Measurements from ENCODE around the gene FETUB.
"Not testable (repeated sequence)": the region's sequence is repeated elsewhere in the genome, so short reads cannot be mapped to it uniquely, and the experiment has no call there.

Gene FETUB

DNA sequence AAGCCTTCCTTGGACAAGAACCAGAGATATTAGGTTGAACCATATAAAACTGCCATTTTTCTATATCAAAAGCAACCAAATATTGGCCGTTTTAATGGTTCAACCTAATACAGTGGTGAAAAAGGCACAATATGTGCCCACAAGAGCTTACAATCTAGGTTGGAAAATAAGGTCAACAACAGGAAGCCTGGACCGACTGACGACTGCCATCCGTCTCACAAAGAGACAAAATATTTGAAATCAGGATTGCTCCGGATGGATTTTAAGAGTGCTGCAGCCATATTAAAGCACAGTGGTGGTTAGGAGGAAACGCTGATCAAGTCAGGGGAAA lies 26.0 kb upstream of the FETUB start:
- DNase-seq = no peak

DNA sequence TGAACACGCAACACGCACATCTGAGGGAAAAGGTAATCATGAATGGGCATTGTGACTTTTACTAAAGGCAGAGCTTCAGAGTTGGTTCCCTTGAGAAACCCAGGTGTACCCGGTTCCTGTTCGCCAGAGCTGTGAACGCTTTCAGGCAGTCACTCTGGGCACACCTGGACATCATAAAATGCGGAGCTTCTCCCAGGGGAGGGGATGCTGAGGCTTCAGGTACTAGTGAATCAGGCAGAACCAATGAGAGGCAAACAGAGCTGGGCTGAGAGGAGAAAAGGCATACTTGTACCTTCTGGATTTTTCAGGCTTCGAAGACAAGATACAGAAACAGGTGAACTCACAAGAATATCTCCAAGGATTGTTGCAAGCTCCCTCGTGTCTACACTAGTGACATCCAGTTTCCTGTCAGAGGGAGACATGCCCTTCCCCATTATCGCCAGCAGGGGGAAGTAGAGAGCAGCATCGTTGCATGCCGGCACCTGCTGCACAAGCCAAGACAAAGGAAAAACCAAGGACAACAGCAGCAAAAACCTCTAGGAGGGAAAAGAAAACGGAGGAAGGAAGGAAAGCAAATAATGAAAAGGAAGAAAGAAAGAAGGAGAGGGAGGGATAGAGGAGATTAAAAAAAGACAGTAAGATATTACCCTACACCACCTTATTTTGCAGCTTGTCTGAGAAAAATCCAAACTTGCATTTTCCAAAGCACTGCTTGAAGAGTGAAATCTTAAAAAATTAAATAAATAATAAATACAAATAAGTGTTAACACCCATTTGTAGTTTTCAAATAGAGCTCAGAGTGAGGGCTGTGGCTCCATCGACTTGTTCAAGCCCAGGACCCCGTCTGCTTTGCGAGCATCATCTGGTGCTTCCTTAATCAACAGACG lies 25.4 kb upstream of the FETUB start:
- peak; percentile 27 for DNase-seq

DNA sequence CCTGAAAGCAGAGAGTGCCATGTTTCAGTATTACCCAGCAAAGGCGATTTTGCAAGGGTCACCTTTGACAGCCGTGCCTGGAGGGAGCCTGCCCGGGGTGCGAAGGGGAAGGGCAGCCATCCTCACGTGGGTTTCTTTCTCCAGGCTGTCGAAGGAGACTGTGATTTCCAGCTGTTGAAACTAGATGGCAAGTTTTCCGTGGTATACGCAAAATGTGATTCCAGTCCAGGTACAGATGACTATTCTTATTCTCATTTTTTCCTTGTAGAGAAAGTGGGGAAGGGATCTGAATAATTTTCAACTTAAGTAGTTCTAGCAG lies 23.9 kb upstream of the FETUB start:
- no peak for DNase-seq

DNA sequence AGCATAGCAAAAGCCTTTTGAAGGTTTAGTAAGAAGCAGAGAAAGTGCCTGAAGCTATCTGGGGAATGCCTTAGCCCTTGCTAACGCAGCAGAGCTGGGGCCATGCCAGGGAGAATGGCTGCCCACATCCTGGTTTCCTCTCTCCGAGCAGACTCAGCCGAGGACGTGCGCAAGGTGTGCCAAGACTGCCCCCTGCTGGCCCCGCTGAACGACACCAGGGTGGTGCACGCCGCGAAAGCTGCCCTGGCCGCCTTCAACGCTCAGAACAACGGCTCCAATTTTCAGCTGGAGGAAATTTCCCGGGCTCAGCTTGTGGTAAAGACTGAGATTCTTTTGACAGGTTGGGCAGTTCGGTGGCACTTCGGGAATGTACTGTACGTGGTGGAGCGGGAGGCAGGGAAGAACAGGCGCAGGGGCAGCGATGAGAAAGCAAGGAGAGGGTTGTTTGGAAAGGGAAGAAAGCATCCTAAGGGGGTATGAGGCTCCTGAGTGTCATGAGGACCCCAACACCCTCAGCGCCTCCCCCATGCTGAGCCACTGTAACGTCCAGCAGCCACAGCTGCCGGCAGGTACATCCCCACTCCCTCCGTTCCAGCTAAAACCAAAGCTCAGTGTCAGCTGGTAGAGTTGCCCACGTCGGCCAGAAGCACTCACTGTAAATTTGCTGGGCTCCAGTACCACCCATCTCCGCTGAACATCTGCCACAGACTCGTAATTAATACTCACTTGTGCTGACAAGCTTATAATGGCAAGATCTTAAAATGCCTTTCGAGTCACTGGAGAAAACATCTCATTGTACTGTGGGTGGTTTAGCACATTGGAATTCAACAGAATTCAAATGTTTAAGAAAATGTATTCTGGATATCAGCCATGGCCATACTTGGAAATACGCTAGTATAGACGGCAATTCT lies 22.9 kb upstream of the FETUB start:
- peak; percentile 13 for DNase-seq

DNA sequence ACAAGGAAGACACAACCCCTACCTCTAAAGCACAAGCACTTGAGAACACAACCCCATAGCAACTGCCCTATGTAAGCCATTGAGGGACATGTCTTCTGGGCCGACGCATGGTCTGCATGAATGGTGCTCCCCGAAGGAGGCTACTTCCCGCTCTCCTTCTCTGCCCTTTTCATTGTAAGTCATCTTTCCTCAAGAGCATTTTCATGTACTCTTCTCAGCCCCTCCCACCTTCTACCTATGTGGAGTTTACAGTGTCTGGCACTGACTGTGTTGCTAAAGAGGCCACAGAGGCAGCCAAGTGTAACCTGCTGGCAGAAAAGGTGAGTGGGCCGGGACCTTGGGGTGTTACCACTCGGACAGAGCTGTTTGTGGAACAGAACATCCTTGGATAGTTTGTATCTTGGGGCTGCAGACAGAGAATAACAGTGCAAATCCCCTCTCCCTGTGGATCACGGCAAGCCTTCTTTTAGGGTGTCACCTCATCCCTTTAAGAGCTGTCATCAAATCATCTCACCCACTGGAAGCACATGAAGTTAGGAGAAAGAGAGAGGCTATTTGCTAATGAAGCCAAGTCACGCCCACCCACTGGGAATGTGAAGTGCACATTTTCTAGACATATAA lies 21.8 kb upstream of the FETUB start:
- no peak for DNase-seq

DNA sequence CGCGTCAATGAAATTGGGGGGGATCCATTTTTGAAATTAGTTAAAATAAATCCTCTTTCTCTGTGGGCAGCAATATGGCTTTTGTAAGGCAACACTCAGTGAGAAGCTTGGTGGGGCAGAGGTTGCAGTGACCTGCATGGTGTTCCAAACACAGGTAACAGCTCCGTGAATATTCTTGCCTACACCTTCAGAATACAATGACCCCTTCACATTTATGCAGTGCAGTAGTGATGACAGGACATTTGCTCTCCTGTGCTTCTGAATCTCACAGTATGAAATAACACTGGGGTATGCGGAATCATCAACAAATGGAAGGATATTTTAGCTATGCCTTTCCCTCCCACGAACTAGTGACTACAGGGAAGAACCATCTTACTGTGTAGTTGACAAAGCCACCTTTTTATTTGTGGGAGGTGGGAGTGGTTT lies 20.4 kb upstream of the FETUB start:
- DNase-seq = no peak

DNA sequence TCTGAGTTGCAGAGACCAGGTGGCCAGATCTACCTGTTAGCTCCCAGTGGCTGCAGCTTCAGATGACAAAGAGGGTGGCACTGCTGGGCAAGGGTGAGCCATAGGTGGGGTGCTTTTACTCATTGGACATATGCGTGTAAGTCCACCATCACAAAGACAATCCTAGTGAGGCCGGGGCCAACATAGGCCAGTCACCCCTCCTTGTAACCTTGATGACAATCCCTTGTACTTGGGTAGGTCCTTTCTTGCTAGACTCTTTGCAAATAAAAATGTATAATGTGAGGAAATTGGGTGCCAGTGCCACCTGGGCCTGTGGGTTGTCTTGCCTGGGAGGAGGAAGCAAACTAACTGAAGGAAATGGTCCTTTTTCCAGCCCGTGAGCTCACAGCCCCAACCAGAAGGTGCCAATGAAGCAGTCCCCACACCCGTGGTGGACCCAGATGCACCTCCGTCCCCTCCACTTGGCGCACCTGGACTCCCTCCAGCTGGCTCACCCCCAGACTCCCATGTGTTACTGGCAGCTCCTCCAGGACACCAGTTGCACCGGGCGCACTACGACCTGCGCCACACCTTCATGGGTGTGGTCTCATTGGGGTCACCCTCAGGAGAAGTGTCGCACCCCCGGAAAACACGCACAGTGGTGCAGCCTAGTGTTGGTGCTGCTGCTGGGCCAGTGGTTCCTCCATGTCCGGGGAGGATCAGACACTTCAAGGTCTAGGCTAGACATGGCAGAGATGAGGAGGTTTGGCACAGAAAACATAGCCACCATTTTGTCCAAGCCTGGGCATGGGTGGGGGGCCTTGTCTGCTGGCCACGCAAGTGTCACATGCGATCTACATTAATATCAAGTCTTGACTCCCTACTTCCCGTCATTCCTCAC lies 19.7 kb upstream of the FETUB start:
- DNase-seq = no peak

DNA sequence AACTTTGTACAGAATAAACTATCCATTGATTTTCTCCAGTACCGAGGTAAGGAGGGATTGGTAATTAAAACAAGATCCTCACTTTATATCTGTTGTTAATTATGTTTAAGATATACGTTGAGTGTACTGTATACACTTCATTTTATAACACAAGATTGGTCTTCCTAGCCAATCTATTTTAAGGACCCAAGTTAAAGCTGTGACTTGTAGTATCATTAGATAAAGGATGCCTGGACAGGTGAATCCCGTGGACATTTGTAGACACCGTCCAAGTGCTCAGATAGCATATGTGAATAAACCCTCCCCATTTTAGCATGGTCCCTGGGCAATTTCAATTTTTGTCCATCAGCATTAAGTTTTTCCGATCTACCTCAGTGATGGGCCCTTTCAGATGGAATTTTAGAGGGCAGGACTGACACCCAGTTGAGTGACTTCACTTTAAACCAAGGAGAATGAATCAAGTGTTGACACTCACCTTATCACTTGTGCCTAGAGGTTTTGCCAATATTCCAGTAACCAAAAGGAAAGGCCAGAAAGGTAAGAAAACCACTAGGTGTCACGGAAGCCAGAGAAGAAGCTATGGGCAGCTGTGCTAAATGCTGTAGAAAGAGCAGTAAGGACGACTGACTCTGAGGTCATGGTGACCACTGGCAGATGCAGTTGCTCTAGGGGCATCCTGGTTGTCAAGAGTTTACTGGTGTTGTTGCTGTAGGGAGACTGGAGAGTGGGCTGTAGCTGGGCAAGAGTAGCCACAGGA lies 18.1 kb upstream of the FETUB start:
- DNase-seq = no peak

DNA sequence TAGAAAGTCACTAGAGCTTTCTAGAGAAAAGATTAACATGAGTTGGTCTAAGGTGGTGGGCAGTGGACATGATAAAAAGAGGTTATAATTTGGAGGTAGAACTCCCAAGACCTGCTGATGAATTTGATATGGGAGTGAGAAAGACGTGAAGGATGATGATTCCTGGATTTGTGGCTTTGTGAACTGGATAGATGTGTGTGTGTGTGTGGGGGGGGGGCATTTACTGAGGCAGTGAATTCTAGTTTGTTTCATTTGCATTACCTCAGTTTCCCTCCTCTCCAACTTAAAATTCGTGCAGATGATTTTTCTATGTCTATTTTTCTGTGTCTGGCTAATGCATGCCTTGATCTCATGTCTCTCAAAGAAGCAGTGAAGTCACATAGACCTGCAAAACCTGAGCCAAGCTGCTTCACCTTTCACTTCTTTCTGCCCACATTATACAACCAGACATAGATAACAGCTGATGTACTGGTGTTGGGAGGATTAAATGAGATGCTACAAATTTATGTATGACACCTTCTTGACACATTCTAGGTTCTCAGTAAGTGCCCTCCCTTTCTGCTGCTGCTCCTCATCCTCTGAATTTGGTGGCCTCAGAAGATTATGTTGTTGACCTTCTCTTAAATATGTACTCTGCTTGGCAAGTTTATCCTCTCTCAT lies 17.4 kb upstream of the FETUB start:
- DNase-seq = no peak

DNA sequence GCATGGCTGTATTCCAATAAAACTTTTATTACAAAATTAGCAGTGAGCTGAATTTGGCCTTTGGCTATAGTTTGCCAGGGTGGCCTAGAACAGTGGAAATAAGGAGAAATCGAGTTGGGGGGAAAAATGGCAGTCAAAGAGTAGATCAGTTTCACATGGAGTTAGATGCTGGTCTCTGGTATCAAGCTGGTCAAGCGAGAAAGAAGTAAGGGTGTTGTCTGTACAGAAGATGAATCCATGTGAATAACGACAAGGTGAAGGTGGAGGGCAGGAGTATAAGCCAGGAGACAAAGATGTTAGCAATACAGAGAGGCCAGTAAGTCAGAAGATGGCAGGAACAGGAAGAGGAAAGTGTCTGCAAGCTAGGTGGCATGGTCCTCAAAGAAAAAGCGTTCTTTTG lies 15.6 kb upstream of the FETUB start:
- no peak for DNase-seq

DNA sequence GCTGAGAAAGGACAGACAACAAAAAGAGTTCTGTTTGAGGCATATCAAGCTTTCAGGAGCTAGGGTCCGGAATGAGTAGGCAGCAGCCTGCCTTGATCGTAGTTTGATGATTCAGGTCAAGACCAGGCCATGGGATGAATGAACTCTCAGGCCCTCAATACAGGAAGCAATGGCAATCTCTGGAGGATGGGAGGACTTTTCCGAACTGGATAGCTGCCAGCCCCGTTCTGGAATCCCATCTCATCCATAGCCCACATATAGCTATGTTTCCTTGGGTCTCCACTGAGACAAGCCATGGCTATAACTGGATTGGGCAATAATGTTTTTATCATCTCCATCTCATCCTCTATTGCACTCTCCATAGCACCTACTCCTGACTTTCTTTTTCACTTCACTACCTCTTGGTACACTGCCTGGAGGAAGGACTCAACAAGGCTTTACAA lies 14.6 kb upstream of the FETUB start:
- no peak for DNase-seq

DNA sequence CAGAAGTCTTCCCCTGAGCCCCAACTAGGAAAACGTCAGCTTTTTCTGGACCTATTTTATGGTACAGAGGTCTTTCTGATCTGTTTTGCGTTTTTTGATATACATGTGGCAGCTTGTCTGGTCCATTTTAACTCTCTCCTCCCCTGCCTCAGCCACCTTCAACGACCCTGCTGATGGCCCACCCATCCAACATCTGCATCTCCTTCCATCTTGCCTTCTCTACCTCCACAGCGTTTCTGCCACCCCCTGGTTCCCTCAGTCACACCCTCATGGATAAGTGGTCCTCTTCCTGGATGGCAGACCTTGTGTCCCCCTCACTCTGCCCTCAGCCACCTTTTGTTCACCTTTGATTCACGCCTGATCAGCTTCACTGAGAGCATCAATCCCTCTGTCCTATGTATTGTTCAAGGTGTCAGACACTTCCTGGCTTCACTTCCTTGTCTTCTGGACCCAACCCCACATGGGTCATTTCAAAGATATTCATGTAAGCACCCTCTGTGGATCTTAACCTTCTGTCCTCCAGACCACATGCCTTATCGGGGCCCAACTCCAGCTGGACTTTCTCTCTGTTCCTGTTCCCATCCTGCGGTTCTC lies 13.8 kb upstream of the FETUB start:
- no peak for DNase-seq

DNA sequence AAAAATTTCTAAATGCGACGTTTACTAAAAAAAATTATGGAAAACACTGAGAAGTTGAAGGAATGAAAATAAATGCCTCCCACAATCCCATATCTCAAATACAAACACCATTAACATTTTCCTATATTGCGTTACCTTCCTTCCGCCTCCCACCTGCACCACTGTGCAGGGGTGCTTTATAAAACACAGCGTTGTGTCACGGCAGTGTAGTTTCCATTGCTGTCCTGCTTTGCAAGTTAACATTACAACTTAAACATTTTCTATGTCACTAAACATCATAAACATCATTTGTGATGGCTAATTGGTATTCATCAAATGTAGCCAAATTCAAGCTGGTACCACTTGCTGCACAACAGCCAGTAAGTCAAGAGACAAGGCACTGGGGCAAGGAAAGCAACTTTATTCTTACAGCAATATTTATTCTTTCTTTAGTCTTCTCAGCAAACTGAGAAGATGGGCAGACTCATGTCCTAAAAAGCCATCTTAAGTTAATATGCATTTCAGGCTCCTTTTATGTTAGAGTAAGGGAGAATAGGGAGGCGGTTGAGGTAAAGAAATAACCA lies 12.3 kb upstream of the FETUB start:
- no peak for DNase-seq

DNA sequence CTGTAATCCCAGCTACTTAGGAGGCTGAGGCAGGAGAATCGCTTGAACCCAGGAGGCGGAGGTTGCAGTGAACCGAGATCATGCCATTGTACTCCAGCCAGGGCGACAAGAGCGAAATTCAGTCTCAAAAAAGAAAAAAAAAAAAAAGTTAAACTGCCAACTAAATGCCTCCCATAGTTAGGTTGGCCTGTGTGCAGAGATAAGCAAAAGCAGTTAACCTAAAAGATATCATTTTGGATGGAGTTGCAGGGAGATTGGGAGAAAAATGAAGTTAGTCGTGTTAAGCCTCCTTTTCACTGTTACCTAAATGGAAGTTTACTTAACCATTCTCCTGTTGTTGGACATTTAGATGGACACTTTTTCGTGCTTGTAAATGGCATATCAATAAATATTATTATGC lies 11.4 kb upstream of the FETUB start:
- no peak for DNase-seq

DNA sequence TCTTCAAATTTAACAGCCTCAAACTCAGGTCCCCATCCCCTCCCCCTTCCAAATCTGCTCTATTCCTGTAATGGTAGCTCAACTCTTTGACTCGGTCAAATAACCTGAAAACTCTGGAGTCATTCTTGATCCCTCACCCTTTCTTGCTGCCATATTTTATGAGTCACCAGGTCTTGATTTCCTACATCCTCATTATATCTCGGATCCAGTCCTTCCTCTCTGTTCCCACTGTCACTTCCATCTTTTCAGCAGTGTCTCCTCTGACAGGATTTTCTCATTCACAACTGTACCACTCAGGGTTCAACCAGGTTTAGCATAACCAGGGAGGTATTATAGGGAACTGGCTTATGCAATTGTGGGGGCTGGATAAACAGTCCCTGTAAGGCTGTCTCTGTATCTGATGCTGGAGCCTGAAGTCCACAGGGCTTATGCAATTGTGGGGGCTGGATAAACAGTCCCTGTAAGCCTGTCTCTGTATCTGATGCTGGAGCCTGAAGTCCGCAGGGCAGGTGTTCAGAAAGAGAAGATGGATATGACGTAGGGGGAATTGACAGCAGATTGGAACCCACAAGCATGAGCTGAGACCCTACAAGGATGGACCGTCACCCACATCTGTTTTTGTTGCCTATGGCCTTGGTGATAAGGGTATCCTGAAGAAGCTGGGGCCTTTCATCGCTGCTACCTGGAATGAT lies 9.1 kb upstream of the FETUB start:
- no peak for DNase-seq

DNA sequence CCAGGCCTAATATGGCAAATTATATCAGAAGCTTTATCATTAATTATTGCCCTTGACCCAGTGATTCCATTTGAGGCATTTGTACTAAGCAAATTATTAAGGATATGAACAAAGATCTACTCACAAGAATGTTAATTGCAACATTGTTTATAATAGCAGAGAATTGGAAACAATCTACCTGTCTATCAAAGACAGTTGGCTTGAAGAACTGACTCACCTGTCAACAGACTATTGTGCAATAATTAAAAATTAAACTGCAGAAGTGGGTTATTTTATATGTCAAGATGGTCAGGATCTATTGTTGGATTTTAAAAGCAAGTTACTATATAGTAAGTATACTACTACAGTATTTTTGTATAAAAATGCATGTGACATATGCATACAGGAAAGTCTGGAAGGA lies 6.7 kb upstream of the FETUB start:
- DNase-seq = no peak

DNA sequence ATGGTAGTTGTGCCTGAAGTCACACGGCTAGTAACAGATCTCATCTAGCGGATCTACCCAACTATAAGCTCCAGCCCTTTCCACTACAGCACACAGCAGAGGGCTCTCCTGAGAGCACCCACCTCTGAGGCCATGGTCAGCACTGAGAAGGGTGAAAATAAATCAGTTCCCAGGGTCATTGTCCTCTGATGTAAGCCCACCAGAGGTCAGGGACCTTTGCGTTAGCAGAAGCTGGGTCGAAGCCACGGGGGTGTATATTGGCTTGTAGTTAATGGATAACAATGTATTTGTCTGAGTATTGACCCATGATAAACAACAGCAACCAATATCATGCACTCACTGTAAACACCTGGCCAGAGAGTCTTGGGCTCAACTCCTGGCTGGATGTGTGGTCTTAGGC lies 6.0 kb upstream of the FETUB start:
- not testable (repeated sequence) for DNase-seq

DNA sequence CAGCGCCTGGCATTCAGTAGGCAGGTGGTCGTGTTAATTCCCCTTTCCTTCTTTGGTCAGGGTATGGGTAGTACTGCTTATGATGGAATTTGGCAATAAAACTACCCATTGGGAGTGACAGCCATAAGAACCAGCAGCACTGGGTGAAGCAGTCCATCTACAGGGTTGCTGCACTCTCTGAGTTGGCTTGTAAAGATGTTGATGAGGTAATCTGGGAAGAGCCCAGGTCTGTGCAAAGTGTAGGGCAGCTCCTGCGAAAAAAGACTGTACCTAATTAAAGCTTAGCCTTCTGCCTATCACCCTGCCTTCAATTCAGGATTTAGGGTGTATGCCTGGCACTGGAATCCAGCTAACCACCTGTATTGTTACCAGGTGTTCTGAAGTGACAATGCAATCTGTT lies 4.7 kb upstream of the FETUB start:
- no peak for DNase-seq

DNA sequence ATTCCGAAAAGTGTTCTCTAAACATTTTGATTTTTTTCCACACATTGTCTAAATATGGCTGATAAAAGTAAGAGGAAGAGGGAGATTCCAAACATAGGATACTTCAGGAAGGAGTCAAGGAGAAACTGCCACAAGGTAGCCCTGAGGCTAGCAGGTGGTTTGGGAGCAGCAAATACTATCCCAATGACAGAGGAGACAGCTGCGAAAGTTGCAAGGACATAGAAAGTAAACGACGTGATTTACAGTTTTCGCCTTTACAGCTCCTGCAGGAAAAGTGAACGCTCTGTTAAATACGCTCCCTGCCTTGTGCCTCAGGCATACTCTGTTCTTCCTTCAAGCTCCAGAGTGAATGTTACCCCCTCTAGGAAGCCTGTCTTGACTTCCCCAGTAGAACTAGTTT lies 3.7 kb upstream of the FETUB start:
- no peak for DNase-seq

DNA sequence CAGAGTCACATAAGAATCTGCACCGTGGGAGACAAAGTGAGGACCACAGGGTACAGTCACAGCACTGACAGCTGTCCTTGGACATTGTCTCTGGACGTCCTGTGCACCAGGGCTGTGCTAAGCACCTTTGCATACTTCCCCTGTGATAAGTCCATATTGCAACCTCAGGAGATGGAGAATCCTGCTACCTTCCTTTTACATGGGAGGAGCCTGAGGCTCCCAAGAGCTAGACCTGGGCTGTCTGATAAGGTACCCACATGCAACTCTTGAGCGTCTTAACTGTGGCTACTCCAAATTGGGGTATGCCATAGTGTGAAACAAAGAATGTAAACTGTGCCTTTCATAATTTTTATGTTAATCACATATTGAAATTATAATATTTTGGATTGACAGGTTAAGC lies 2.5 kb upstream of the FETUB start:
- no peak for DNase-seq
